Measurements from ENCODE around the gene PMM1. TPM values are rescaled to one million over a fixed set of nuclear protein-coding genes. Genes with fewer than 3 reads are reported as not detected.

Gene PMM1
- total RNA-seq, 1 donor from 2014 or later = 15.1 TPM

- Mint-ChIP-seq H3K27ac (peak overlapping the region; percentile 25), H3K27me3 (no peaks in the 10 kb centered on the region), H3K36me3 (ENCODE audit: low read depth) (peaks cover 87% of the 10 kb centered on the region), H3K4me3 (no peak overlapping the region), H3K4me1 (peaks cover 19% of the 10 kb centered on the region), H3K9me3 (no peaks in the 10 kb centered on the region)
- TF ChIP-seq CTCF (IDR thresholded peaks at IDR 0.05) = no peak
- CTCF ChIA-PET = interaction anchor here (1.9 to 6.2 kb wide), 2 partner anchors 120 to 126 kb away, joined by 6 to 111 read pairs; no protein-coding TSS in a partner anchor
- intact Hi-C loops (cut with micrococcal nuclease) = no loop called here
- POLR2A ChIA-PET = interaction anchor here (1.4 to 2.2 kb wide), 3 partner anchors 60 to 147 kb away, joined by 7 to 8 read pairs (median 8); partner anchors contain the start of genes ACO2, PHF5A and TEF
- ATAC-seq (ENCODE audit: low read depth) (no peak), DNase-seq (no peak)
These were observed 61.4 kb downstream of the PMM1 start for GRCh38 chr22:41528132-41528766.

Other genes starting within 250 kb of the PMM1 start
- 5.1 and 5.2 TPM in 2 replicates for gene TEF, start 207.9 kb downstream of the PMM1 start, total RNA-seq
- 53.7 and 60.3 TPM in 2 replicates for gene TOB2, start 143.0 kb downstream of the PMM1 start, total RNA-seq
- gene PHF5A, start 121.1 kb downstream of the PMM1 start, total RNA-seq = 47.4 and 54.0 TPM in 2 replicates
- 152 and 153 TPM in 2 replicates for gene ACO2, start 120.7 kb downstream of the PMM1 start, total RNA-seq
- 39.0 and 43.9 TPM in 2 replicates for gene POLR3H, start 45.4 kb downstream of the PMM1 start, total RNA-seq
- gene CSDC2, start 28.8 kb downstream of the PMM1 start, total RNA-seq = not detected in 2 replicates
- gene DESI1, start 31.2 kb upstream of the PMM1 start, total RNA-seq = 42.5 and 49.5 TPM in 2 replicates
- gene XRCC6, start 31.5 kb upstream of the PMM1 start, total RNA-seq = 297 and 319 TPM in 2 replicates
- gene SNU13, start 99.0 kb upstream of the PMM1 start, total RNA-seq = 157 and 165 TPM in 2 replicates
- gene MEI1, start 109.7 kb upstream of the PMM1 start, total RNA-seq = 28.9 and 31.3 TPM in 2 replicates
- gene CCDC134, start 210.8 kb upstream of the PMM1 start, total RNA-seq = 9.2 and 13.2 TPM in 2 replicates
- 253 and 307 TPM in 2 replicates for gene SREBF2, start 243.3 kb upstream of the PMM1 start, total RNA-seq

Data from activated B cell treated with CpG ODN at 0.5 μM for 24 hours (primary cell).